OCI-LY1 (cell line): ENCODE data around the gene PPP4R3B.

ENCODE experiments used
- H2AFZ ChIP-seq: fragments of 200-600 bp; sonication (generic), shearing (Covaris generic); 2 replicates; pipeline ENCODE4 v1.6.0; 2014; ENCODE audit warnings: antibody characterized with exemption, mild to moderate bottlenecking, low read length
- H3F3A ChIP-seq: fragments of 200-600 bp; sonication (generic), shearing (Covaris generic); 2 replicates; pipeline ENCODE4 v1.6.0; 2014; ENCODE audit warnings: mild to moderate bottlenecking, antibody characterized with exemption, low read length, moderate library complexity; ENCODE audit not compliant: insufficient read depth
- H3K27ac ChIP-seq: fragments of 200-600 bp; sonication (generic); 2 replicates; pipeline ENCODE4 v1.5.1; 2014; ENCODE audit warnings: low read length, mixed run types, mild to moderate bottlenecking, low read depth; ENCODE audit not compliant: poor library complexity, severe bottlenecking
- H3K27me3 ChIP-seq: fragments of 200-600 bp; sonication (generic); 2 replicates; pipeline ENCODE4 v1.6.0; 2014; ENCODE audit warnings: antibody characterized with exemption, mild to moderate bottlenecking, low read length, moderate library complexity; ENCODE audit not compliant: insufficient read depth
- H3K36me3 ChIP-seq: fragments of 200-600 bp; sonication (generic); 2 replicates; pipeline ENCODE4 v1.6.1; 2014; ENCODE audit warnings: mild to moderate bottlenecking, antibody characterized with exemption, low read length, moderate library complexity, mixed read lengths; ENCODE audit not compliant: insufficient read depth
- H3K4me1 ChIP-seq: fragments of 200-600 bp; sonication (generic); 2 replicates; pipeline ENCODE4 v1.5.1; 2014; ENCODE audit warnings: mild to moderate bottlenecking, low read length, moderate library complexity; ENCODE audit not compliant: insufficient read depth, severe bottlenecking
- H3K4me2 ChIP-seq: fragments of 200-600 bp; sonication (generic), shearing (Covaris generic); 2 replicates; pipeline ENCODE4 v1.6.1; 2014; ENCODE audit warnings: low read length
- H3K4me3 ChIP-seq: fragments of 200-600 bp; sonication (generic); 2 replicates; pipeline ENCODE4 v1.5.1; 2014; ENCODE audit warnings: low read length, low read depth, mild to moderate bottlenecking, mixed read lengths; ENCODE audit not compliant: poor library complexity, severe bottlenecking
- H3K79me2 ChIP-seq: fragments of 200-600 bp; shearing (Covaris generic); 2 replicates; pipeline ENCODE4 v1.6.1; 2016; ENCODE audit warnings: mixed run types, low read length, mixed read lengths; ENCODE audit not compliant: insufficient read depth
- H3K9ac ChIP-seq: fragments of 200-600 bp; sonication (generic), shearing (Covaris generic); 2 replicates; pipeline ENCODE4 v1.6.1; 2014; ENCODE audit warnings: mild to moderate bottlenecking, low read length, mixed read lengths
- H3K9me2 ChIP-seq: fragments of 200-600 bp; sonication (generic), shearing (Covaris generic); 2 replicates; pipeline ENCODE4 v1.6.1; 2014; ENCODE audit warnings: low read depth, mild to moderate bottlenecking, low read length, mixed read lengths
- H3K9me3 ChIP-seq: fragments of 200-600 bp; shearing (Covaris generic); 2 replicates; pipeline ENCODE4 v1.6.1; 2014; ENCODE audit warnings: low read length, mixed read lengths
- H4K20me1 ChIP-seq: fragments of 200-600 bp; sonication (generic), shearing (Covaris generic); 2 replicates; pipeline ENCODE4 v1.6.0; 2016; ENCODE audit warnings: mild to moderate bottlenecking, low read length; ENCODE audit not compliant: insufficient read depth
- EZH2 ChIP-seq: fragments of 200-600 bp; sonication (generic), shearing (Covaris generic); IDR thresholded peaks from 2 replicates; pipeline ENCODE4 v1.8.0; 2017; ENCODE audit warnings: borderline replicate concordance, mixed run types, mild to moderate bottlenecking, antibody characterized with exemption, low read length, moderate library complexity, mixed read lengths
- TF ChIP-seq, protein P1 (sequence below): fragments of 200-600 bp; sonication (generic), shearing (Covaris generic); IDR thresholded peaks from 2 replicates; pipeline ENCODE4 v1.5.1; 2017; ENCODE audit warnings: mild to moderate bottlenecking, antibody characterized with exemption, low read length, moderate library complexity, mixed read lengths

The PPP4R3B gene

DNA sequence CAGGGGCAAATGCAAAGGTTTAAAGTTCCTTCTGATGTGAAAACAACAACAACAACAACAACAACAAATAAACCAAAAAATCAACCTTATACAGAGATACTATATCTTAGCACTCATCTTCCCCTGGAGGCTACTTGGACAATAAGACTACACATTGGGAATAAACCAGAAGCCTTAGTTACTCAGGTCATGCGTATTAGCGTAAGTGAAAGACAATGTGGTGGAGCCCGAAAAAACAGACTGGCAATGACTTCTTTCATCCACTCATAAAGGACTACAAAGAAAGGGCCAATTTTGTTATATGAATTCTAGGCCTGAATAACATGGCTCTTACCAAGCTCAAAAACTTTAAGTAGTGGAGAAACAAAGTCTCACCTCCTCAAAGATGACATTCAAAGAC lies 19.4 kb upstream of the PPP4R3B start:
- H3K27me3 ChIP-seq, result no peaks in the 10 kb centered on the region
- 0 out of 2 replicates have a peak, but pooled peaks cover 3% of the 10 kb centered on the region for H3F3A ChIP-seq
- H3K9me2 ChIP-seq, result no peaks in the 10 kb centered on the region
- TF ChIP-seq EZH2, result no peak
- TF ChIP-seq, protein P1, sequence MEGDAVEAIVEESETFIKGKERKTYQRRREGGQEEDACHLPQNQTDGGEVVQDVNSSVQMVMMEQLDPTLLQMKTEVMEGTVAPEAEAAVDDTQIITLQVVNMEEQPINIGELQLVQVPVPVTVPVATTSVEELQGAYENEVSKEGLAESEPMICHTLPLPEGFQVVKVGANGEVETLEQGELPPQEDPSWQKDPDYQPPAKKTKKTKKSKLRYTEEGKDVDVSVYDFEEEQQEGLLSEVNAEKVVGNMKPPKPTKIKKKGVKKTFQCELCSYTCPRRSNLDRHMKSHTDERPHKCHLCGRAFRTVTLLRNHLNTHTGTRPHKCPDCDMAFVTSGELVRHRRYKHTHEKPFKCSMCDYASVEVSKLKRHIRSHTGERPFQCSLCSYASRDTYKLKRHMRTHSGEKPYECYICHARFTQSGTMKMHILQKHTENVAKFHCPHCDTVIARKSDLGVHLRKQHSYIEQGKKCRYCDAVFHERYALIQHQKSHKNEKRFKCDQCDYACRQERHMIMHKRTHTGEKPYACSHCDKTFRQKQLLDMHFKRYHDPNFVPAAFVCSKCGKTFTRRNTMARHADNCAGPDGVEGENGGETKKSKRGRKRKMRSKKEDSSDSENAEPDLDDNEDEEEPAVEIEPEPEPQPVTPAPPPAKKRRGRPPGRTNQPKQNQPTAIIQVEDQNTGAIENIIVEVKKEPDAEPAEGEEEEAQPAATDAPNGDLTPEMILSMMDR, result no peak
- no peak overlapping the region for H3K4me2 ChIP-seq
- H2AFZ ChIP-seq, result no peak overlapping the region
- no peaks in the 10 kb centered on the region for H3K4me1 ChIP-seq
- H3K9ac ChIP-seq, result no peak overlapping the region
- no peaks in the 10 kb centered on the region for H3K9me3 ChIP-seq
- no peaks in the 10 kb centered on the region for H3K79me2 ChIP-seq
- H4K20me1 ChIP-seq, result no peaks in the 10 kb centered on the region
- H3K36me3 ChIP-seq, result peaks cover 81% of the 10 kb centered on the region
- H3K4me3 ChIP-seq, result no peak overlapping the region
- H3K27ac ChIP-seq, result no peak overlapping the region

DNA sequence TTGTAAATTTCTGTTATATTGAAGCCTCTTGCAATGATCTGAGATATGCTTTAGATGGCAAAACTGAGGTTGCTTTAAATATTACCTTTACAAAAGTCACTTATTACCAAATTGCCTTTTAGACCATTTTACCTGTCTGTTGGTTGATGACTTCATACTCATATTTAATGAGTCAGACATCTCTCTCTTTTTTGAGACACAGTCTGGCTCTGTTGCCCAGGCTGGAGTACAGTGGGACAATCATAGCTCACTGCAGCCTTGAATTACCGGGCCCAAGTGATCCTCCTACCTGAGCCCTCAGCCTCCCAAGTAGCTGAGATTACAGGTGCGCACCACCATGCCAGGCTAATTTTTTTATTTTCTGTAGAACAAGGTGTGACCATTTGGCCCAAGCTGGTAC lies 11.5 kb upstream of the PPP4R3B start:
- Histone ChIP-seq H3K4me3 (no peak overlapping the region), H3K4me1 (peaks cover 3% of the 10 kb centered on the region), H3K36me3 (peaks cover 35% of the 10 kb centered on the region; the same call in 1 of the 2 replicates), H3K27ac (no peak overlapping the region), H3F3A (no peaks in the 10 kb centered on the region), H3K27me3 (no peaks in the 10 kb centered on the region), H3K79me2 (peaks cover 13% of the 10 kb centered on the region), H3K9me2 (no peaks in the 10 kb centered on the region), H2AFZ (no peak overlapping the region), H4K20me1 (no peaks in the 10 kb centered on the region), H3K9me3 (no peaks in the 10 kb centered on the region), H3K9ac (no peak overlapping the region), H3K4me2 (no peak overlapping the region)
- no peak for TF ChIP-seq EZH2
- TF ChIP-seq, protein P1, result no peak

DNA sequence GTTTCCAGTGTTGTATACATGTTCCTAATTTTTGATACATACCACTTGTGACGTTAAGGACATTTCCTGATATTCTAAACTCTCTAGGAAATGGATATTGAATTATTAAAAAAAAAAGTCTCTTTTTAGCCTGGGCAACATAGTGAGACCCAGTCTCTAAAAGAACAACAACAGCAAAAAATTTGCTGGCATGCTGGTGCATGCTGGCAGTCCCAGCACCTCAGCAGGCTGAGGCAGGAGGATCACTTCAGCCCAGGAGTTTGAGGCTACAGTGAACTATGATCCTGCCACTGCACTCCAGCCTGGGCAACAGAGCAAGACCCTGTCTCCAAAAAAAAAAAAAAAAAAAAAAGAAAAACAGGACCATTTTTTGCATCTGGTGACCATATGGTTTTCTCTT lies 10.5 kb upstream of the PPP4R3B start:
- Histone ChIP-seq H3K9me3 (no peaks in the 10 kb centered on the region), H3K9me2 (no peaks in the 10 kb centered on the region), H3K4me3 (no peak overlapping the region), H3K4me2 (no peak overlapping the region), H3K36me3 (peaks cover 32% of the 10 kb centered on the region; the same call in 1 of the 2 replicates), H3K27ac (no peak overlapping the region), H4K20me1 (no peaks in the 10 kb centered on the region), H3K79me2 (peaks cover 23% of the 10 kb centered on the region), H3K27me3 (no peaks in the 10 kb centered on the region), H3K9ac (no peak overlapping the region), H2AFZ (no peak overlapping the region), H3F3A (no peaks in the 10 kb centered on the region), H3K4me1 (peaks cover 3% of the 10 kb centered on the region)
- TF ChIP-seq, protein P1, result no peak
- TF ChIP-seq EZH2, result no peak
